Activated CD4-positive, alpha-beta T cell treated with anti-CD3 and anti-CD28 coated beads, Interleukin-2, amount 50 U/mL, for 4 hours (primary cell): ENCODE measurements around the gene FLNB.

Experiments
- DNase-seq, 2 experiments: peaks; one replicate each; pipeline ENCODE4 v3.0.0-alpha.2; 2020

Gene FLNB

DNA sequence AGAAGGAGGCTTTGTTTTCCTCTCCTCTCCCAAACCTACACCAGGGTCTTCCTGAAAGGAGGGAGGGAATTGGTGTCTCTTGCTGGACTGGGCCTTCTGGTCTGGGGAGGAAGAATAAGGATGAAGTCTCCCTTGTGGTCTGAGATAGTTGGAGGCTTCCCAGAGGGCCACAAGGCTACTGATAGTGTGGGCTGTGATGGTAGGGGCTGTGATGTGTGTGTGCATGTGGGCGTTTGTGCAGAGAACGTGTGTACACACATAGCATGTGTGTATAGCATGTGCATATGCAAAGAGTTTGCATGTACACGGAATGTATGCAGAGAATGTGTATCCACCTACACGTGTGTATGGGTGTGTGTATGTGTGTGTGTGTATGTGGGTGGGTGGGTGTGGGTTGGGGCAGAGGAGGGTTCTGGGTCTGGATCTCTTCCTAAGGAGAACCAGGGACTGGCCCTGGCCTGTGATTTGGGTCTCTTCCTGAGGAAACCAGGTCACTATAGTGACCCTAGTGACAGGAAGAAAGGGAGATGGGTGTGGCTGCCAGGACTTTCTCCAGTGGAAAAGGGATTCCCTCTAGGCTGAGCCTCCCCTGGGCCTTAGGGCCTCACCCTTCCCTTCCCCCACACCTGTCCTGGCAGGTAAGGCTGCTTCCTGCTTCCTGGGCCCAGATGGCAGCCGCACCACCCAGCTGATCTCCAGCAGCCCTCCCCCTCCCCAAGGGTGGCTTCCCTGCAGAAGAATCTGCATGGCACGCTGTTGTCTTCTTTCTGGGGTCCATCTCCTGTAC lies 1.7 kb downstream of the FLNB start:
- DNase-seq = no peak

DNA sequence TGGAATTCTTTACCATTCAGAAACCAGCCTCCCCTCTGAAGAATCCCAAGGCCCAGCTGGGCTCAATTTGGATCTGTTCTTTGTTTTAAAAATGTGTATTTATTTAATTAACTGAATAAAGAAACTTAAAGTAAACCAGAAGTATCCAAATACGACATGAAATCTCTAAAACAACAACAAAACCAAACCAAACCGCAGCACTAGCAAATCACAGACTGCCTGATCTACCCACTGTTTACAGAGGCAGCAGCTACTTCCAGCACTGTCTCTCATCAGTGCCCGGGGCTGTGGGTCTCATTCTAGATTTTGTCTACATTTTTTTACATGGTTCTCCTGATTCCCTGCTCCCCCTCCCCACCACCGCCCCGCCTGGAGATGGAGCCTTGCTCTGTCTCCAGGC lies 2.3 kb downstream of the FLNB start:
- no peak for DNase-seq

DNA sequence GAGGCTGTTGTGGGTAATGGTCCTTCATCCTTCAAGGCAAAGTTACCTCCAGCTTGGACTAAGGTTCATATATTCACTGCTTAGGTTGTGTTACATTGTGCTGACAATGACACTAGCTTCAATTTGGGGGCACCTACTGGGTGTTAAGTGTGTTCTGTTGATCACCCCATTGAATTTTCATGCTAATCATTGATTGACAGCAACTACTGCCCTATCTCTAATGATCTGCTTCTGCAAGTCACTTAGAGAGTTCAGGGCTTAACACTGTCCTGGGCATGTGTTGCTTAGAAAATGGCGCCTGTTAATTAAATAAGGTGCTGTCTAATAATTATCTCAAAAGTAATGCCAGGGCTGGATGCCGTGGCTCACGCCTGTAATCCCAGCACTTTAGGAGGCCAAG lies 3.4 kb downstream of the FLNB start:
- DNase-seq = no peak

DNA sequence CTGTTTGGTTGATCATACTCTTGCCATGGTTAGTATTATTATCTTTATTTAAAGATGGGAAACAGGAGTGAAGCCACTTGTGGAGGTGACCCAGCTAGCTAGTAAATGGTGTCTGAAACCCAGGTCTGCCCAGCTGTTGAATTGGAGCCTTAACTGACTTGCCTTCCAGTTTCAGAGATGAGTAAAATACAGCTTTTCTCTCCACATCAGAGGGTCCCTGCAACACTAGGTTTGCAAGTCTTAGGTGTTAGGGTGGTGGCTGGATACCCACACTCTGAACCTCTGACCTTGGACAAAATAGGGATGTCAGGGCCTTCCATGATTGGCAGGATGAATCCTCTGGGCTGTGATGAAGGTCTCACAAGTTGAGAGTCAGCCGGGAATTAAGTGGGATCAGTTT lies 4.1 kb downstream of the FLNB start:
- DNase-seq = no peak

DNA sequence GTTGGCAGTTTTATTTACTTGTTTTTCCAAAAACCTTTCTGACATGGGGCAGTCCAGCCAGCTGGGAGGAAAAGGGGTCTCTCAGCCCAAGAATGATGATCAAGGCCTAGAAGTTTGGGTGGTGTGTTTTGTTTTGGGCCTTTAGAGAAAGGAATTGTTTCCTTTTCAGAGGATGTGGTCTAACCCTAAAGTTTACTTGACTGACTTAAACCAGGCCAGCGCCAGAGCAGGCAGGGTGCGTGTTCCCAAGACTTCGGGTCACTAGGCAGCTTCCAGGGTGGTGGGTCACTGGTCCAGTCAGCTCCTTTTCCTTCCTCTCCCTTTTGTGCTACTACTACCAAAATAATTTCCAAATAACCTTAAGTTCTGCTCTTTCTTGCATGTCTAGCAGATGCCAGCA lies 4.9 kb downstream of the FLNB start:
- no peak for DNase-seq

DNA sequence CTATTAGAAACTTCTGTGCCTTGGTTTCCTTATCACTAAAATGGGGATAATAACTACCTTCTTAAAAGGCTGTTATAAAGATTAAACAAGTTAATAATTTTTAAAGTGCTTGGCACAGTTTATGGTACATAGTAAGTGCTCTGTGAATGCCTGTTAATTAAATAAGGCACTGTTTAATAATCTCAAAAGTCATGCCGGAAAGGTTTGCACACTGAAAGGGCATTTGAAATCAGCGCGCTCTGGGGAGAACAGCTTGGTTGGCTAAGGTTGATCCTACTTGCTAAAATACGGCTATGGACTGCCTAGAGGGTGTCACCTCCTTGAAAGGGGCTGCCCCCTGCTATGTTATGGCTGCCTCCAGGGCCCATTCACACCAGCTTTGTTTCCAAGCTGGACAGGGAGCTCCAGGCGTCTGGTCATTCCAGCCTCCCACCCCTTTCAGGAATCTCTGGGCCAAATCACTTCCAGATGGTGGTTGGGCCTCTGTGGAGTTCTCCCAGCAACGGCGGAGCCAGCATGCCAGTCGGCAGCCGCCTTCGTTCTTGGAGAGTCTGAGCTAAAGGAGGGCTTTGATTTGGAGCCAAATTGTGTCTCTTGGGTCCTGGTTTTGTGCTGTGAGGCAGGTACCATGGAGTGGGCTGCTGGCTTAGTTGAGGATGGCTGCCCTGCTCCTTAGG lies 5.9 kb downstream of the FLNB start:
- no peak for DNase-seq

DNA sequence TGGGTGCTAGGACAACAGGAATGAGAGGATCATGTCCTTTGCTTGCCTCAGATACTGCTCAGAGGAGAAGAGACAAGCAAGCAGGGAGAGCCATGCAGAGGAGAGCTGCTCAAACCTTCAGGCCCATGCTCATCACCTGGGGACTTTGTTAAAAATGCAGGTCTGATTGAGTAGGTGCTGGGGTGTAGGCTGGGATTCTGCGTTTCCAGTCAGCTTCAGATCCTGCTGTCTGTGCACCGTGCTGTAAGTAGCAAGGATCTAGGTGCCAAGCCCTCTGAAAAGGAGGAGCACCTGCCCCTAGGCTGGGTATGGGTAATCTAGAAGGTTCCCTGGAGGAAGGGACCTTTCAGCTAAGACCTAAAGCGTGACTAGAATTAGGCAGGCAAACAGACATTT lies 7.3 kb downstream of the FLNB start:
- no peak for DNase-seq

DNA sequence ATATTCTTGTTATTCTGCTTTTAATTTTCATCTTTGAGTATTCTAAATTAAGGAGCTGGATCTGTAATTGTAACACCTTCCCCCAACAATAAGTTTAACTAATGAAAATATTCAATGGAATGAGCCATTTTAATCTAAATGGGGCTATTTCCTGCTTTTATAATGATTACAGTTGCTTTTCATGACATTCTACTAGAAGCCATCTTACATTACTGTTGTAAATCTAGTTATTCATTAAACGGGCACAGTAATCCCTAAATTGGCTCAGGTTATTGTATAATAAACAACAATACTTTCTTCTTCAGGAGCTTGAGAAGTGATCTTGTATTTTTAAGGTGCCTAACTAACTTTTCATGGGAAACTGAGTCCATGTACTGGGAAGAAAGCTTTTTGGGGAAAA lies 8.5 kb downstream of the FLNB start:
- DNase-seq = no peak

DNA sequence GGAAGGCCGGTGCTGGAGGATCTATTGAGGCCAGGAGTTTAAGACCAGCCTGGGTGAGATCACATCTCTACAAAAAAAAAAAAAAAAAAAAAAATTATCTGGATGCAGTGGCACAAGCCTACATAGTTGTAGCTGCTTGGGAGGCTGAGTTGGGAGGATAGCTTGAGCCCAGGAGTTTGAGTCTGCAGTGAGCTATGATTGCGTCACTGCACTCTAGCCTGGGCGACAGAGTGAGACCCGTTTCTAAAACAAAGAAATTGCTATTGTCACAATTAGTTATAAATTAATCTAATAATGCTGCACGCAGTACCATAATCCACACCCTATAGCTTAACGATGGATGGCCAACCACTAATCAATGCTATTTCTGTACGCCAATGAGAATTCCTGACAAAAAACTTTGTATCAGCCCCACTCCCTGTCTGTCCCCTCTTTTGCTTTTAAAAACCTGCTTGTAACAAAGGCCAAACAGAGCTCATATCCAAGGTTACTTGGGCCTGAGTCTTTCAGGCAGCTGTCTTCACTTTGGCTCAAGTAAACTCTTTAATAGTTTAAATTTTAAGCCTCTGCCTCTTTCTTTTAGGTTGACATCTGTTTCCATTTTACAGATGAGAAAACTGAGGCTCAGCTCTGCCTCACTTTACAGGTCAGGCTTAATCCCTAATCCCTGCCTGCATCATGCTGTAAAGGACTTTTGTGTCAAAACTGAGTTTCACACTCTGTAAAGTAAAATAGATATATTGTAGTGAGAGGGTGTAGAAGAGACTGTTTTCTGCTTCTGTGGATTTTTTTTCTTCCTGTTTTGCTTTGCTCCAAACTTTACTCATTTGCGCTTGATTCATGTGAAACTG lies 10.9 kb downstream of the FLNB start:
- DNase-seq = no peak

DNA sequence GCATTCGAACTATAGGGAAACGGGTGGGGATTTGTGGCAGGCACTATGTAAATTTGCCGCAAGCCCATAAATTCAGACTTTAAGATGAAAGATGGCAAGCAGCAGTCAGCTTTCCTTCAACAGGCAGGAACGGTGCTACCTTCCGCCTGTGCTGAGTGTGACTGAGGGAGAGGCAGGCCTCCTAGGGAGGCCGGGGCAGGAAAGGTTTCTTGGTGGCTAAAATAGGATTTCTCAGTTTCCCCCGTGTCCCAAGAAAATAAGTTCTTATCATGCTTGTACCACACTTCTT lies 12.5 kb downstream of the FLNB start:
- no peak for DNase-seq

DNA sequence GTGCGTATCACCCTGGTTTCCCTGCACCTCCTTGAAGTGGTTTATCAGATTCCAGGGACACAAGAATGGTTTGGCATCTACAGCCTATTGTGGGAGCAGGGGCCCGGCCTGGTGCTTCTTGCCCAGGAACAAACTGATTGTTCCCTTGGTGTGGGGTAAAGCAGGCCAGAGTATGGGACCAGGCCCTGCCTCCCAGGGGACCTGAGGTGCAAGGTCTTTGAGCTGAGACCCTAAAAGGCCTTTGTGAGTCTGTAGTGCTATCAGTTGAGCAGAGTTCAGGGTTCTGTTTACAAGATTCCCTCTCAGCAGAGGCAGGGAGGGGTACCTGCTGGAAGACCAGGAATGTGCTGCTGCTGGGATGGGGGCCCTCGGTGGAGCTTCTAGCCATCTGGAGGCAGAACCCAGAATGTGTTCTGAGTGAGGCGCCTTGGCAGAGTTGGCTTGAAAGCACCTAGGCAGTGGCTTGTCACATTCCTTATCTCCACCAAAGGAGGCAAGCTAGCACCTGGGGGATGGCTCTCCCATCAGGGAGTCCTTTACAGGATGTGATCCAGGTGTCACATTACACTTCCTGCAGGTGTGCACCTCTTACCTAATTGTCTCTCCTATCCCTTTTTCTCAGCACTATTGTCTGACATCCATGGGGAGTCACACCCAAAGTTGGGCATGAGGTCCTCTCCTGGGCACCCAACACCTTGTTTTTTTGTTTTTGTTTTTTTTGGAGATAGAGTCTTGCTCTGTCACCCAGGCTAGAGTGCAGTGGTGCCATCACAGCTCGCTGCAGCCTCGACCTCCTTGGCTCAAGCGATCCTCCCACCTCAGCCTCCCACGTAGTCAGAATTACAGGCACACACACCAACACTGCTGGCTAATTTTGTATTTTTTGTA lies 13.1 kb downstream of the FLNB start:
- no peak for DNase-seq

DNA sequence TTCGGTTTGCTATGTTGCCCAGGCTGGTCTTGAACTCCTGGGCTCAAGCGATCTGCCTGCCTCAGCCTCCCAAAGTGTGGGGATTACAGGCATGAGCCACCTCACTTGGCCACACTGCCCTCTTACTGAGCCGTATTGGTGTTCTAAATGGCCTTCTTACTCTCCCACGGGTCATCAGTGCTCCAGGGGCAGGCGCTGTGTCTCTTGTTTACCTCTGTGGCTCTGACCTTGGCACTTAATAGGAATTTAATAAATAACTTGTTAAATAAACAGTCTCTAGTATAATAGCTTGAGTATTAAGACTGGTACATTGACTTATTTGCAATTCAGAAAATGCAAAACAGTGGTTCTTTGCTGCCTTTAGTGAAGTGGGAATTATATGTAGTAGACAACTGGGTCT lies 13.7 kb downstream of the FLNB start:
- DNase-seq = no peak

DNA sequence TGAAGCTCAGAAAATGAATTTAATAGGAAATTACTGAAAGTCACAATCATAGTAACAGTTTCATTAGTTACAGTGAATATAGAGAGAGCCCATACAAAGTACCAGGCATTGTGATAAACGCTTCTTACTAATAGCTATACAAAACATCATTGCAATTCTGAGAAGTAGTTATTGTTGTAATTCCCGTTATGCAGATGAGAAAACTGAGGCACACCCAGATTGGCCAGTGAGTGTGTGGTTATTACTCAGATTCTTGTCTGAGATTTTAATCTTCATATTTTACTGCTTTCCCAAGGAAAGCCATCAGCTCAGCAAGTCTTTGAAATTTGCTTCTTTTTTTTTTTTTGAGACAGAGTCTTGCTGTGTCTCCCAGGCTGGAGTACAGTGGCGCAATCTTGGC lies 14.3 kb downstream of the FLNB start:
- DNase-seq = no peak

DNA sequence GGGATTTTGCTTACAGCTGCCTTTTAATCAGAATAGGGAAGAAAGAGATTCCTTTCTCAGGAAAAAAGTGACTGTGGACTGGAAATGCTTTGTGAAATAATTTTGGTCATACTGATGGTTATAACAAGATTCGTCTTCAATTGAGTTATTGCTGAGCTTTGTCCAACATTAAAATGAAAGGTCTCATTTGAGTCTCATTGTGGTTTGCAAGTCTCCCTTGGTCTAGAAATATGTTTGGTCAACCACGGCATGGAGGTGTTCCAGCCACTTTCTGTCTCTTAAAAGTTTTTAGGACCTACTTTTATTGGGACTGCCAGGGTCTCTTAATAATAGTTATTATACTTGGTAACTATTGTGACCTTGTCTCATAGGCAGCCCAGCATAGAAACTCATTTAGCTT lies 15.3 kb downstream of the FLNB start:
- no peak for DNase-seq

DNA sequence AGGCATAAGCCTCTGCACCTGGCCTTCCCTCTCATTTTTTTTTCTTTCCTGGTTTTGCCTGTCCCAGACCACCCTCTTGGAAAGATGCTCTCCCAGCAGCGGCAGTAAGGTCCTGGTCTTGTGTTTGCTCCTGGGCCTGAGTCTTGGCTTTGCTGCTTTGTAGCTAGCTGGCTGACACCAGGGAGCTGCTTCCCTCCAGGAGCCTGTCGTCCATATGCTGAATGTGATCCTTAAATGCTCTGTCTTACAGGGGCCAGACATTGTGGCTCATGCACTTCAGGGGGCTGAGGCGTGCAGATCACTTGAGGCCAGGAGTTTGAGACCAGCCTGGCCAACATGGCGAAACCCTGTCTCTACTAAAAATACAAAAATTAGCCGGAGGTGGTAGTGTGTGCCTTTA lies 17.2 kb downstream of the FLNB start:
- DNase-seq = no peak

DNA sequence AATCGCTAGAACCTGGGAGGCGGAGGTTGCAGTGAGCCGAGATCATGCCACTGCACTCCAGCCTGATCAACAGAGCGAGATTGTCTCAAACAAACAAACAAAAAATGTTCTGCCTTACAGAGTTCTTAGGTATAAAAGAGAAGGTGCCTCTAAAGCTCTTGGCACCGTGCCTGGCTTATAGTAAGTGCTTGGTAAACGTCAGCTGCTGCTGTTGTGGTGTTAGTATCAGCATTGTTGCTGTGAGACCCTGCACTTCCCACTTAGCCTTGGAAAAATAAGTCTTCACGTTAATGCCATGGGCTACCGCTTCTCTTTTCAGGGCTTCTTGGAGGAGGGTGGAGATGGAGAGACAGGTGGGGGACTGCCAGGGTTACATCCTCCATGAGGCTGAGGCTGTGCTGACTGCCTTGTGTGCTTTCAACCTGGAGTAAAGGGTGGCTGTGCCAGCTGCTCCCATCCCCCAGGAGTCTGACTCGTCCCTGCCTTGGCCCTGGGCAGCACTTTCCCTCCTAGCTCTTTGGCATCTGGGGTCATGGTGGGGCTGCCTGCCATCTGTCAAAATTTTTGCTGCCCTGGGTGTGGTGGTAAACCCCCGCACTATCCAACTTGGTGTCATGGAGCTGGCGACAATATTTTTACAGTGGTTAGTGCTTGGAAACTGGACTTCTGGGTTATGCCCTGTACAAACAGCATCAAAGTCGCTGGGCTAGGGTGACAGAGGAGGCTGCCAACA lies 17.8 kb downstream of the FLNB start:
- no peak for DNase-seq

DNA sequence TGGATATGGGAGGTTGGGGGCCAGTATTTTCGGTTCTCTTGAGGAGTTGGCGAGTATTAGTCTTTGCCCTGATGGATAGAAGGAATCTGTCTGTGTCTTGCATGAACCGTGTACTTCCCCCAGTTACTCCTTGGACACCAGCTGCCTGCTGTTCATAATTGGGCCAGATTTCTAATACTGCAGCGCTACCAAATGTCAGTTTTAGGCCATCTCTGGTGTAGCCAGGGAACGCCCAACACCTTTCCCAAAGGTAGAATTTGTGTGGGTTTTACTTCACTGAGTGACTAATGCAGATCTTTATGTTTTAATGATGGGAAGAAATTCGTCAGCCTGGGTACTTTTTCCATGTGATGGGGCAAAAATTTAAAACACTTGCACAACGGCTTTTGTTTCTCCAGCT lies 18.4 kb downstream of the FLNB start:
- DNase-seq = no peak

DNA sequence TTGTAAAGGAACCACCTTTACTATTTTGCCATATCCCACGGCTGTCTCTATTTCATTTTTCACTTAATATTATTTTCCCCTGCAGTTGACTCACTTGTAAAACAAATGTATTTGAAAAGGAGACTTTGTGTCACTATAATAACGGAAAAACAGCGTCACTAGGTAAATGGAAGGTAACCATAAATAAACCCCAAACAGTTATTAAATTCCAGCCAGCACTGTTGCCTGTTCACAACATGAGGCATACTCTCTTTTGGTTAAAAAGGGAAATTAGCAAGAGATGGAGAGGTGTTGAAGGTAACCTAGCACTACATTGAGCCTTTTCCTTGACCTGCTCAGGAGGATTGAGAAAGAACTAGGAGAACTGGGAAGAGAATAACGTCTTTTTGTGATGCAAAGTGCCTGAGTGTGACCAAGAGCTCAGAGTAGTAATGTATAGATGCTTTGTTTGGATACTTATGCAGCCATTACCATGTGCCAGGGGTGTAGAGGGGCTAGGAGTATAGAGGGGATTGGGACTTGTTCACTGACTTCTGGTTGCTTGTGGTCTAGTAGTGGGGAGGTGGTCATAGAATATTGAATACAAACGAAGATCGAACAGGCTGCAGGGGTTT lies 19.6 kb downstream of the FLNB start:
- DNase-seq = no peak

DNA sequence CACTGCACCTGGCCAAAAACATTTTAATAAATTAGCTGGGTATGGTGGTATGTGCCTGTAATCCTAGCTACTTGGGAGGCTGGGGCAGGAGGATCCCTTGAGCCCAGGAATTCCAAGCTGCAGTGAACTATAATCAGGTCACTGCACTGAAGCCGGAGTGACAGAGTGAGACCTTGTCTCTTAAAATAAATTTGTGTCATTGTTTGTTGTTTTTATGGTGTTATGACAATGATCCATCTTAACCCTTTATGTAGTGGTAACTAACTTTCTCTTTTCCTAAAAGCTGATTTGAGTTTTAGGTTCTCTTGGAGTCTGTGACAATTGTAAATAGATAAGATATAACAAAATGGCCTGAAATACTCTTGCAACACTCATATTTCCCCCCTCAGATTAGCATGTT lies 20.7 kb downstream of the FLNB start:
- DNase-seq = no peak

DNA sequence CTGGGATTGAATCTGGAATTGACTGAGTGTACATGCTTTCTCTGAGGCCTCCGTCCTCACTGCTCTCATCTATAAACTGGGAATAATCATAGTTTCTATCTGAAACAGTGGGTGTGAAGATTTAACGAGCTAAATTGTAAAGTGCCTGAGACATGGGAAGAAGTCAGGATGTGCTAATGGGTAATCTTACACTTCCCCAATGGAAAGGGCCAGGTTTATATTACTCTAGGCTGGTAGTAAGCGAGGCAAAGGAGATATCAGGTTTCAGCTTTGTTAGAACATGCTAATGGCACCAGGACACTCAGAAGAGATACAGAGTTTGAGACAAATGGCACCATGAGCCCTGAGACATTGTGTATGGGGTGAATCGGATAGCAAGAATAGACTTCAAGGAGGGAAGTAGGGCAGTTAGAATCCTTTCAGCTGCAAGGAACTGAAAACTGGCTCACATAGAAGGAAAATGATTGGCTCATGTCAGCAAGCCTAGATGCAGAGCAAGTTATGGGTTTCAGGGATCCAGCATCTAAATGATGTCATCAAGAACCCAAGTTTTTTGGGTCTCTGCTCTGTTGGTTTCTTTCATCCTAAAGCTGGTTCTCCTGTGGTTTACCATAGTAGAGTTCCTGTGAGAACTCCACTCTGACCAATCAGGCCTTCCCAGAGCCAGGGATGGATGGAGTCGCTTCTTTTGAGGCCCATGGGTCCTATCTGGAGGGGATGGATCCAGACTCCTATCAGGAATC lies 21.8 kb downstream of the FLNB start:
- no peak for DNase-seq

DNA sequence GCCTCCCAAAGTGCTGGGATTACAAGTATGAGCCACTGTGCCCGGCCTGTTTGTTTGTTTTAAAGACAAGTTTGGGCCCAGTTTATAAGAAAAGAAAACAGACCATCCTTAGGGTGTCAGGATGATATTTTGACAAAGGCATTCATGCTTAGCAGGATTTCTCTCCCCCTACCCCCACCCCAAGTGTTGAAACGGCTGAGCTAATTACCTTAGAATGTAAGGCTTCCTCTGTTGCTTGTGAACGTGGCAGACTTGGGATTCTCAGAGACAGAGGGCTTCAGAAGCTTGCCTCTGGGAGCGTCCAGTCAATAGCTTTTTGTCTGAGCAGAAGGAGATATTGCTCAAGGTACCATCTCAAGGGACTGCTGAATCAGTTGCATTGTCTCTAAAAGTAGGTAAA lies 24.0 kb downstream of the FLNB start:
- DNase-seq = no peak
